Upper lobe of right lung (tissue), 1 donor: Measurements from ENCODE around the gene CSF3R. TPM values are rescaled to one million over a fixed set of nuclear protein-coding genes. Genes with fewer than 3 reads are reported as not detected.
"Not testable (repeated sequence)": the region's sequence is repeated elsewhere in the genome, so short reads cannot be mapped to it uniquely, and the experiment has no call there.

ENCODE experiments used
- ATAC-seq: fragments of 200-7000 bp; cut with Tn5 transposase; one replicate; pipeline ENCODE4 v1.9.1; 2020; ENCODE audit warnings: mild to moderate bottlenecking, moderate library complexity
- DNase-seq: peaks from one replicate; pipeline ENCODE4 v3.0.0-alpha.2; 2020
- H3K27ac ChIP-seq: fragments of 200-600 bp; one replicate; pipeline ENCODE4 v1.8.0; 2022
- H3K27me3 ChIP-seq: fragments of 200-600 bp; one replicate; pipeline ENCODE4 v1.8.0; 2022; ENCODE audit warnings: mild to moderate bottlenecking
- H3K36me3 ChIP-seq: fragments of 200-600 bp; one replicate; pipeline ENCODE4 v1.8.0; 2022
- H3K4me1 ChIP-seq: fragments of 200-600 bp; one replicate; pipeline ENCODE4 v1.8.0; 2022
- H3K4me3 ChIP-seq: fragments of 200-600 bp; one replicate; pipeline ENCODE4 v1.8.0; 2022; ENCODE audit warnings: mild to moderate bottlenecking
- H3K9me3 ChIP-seq: fragments of 200-600 bp; one replicate; pipeline ENCODE4 v1.8.0; 2022
- intact Hi-C: fragments of 100-400 bp; cut with DNase I; formaldehyde crosslinking; loops from one replicate; pipeline ENCODE4 v1.11.0; 2022
- total RNA-seq: library from RNA; stranded (reverse); fragmentation: NEBNext Ultra II Directional; extraction: Animal tissue kit (Norgen Biotek cat#: 25700); gene quantifications from one replicate; pipeline ENCODE4 v1.2.1, GENCODE V29; 2021
- TF ChIP-seq, protein P1 (sequence below): fragments of 200-600 bp; IDR thresholded peaks from one replicate; pipeline ENCODE4 v1.8.0; 2022; ENCODE audit warnings: antibody characterized with exemption
- donor health status: DM: no; HTN: yes; CAD: no; lungs with severe emphysema.

CSF3R gene
- total RNA-seq, 1 donor from 2014 or later, result 202 TPM

DNA sequence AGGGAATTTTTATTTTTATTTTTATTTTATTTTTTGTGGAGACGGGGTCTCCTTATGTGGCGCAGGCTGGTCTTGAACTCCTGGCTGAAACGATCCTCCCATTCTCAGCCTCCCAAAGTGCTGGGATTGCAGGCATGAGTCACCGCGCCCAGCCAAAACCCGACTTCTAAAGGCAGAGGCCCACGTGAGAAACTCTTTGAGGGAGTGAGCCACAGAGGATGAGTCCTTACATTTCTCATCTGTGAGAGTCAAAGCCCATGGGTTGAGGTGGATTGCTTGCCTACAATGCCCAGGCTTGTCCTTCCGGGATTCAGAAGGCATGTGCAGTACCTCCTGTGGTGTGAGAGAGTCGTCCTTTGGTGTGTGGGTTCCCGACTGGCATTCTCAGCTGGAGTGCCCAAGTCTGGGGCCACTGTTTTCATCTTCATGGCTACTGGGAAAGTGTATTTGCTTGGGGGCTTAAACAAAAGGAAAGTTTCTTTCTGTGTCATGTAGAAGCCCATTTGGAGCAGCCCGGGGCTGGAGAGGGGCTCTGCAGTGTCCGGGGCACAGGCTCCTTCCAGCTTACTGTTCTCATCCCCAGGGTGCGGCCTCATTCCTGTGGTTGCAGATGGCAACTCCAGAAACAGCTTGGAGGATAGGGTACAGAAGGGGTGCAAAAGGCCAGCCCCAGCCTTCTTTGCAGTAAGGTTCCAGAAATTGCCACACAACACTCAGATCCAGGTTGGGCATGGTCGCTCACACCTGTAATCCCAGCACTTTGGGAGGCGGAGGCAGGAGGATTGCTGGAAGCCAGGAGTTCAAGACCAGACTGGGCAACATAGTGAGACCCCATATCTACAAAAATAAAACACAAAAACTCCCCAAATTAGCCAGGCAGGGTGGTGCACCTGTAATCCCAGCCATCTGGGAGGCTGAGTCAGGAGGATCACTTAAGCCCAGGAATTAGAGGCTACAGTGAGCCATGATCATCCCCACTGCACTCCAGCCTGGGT is 29.4 kb upstream of the CSF3R start:
- no peak for ATAC-seq
- no peaks in the 10 kb centered on the region for H3K36me3 ChIP-seq
- no peaks in the 10 kb centered on the region for H3K9me3 ChIP-seq
- H3K27me3 ChIP-seq, result peaks cover 6% of the 10 kb centered on the region
- H3K27ac ChIP-seq, result no peak overlapping the region
- no peak for DNase-seq
- H3K4me1 ChIP-seq, result no peaks in the 10 kb centered on the region
- intact Hi-C loops, result no loop called here
- TF ChIP-seq, protein P1, sequence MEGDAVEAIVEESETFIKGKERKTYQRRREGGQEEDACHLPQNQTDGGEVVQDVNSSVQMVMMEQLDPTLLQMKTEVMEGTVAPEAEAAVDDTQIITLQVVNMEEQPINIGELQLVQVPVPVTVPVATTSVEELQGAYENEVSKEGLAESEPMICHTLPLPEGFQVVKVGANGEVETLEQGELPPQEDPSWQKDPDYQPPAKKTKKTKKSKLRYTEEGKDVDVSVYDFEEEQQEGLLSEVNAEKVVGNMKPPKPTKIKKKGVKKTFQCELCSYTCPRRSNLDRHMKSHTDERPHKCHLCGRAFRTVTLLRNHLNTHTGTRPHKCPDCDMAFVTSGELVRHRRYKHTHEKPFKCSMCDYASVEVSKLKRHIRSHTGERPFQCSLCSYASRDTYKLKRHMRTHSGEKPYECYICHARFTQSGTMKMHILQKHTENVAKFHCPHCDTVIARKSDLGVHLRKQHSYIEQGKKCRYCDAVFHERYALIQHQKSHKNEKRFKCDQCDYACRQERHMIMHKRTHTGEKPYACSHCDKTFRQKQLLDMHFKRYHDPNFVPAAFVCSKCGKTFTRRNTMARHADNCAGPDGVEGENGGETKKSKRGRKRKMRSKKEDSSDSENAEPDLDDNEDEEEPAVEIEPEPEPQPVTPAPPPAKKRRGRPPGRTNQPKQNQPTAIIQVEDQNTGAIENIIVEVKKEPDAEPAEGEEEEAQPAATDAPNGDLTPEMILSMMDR, result no peak
- no peak overlapping the region for H3K4me3 ChIP-seq

DNA sequence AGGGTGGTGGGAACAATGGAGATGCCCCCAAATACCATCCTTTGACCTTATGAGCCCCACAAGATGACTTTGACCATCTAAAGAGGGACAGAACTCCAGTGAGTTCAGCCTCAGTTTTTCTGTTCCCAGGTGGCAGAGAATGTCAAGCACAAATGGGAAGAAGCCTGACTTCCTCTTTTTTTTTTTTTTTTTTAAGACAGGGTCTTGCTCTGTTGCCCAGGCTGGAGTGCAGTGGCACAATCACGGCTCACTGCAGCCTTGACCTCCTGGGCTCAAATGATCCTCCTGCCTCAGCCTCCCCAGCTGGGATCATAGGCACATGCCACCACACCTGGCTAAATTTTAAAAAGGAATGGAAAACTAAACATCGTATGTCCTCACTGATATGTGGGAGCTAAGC is 28.5 kb upstream of the CSF3R start:
- H3K4me1 ChIP-seq, H3K9me3 ChIP-seq, H3K27me3 ChIP-seq, H3K36me3 ChIP-seq, H3K27ac ChIP-seq, intact Hi-C loops, H3K4me3 ChIP-seq, ATAC-seq: not testable (repeated sequence)
- DNase-seq, result peak; percentile 40

DNA sequence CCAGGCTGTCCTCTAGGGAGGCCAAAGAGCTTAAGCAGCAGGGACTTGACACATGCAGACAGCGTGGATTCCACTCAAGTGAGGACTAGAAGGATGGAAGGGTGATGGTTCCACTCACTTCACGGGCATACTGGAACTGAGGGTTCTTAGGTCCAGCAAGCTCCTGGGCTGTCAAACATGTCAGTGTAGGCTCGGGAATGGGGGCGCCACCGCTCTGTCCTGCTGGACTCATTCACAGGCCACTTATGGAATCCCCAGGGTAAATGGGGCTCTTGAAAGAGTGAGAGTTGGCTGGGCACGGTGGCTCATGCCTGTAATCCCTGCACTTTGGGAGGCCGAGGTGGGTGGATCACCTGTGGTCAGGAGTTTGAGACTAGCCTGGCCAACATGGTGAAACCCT is 27.7 kb upstream of the CSF3R start:
- H3K4me3 ChIP-seq, result no peak overlapping the region
- H3K27ac ChIP-seq, result no peak overlapping the region
- no peak for ATAC-seq
- intact Hi-C loops, result no loop called here
- DNase-seq, result no peak
- no peaks in the 10 kb centered on the region for H3K4me1 ChIP-seq
- no peaks in the 10 kb centered on the region for H3K36me3 ChIP-seq
- H3K27me3 ChIP-seq, result peaks cover 9% of the 10 kb centered on the region
- no peaks in the 10 kb centered on the region for H3K9me3 ChIP-seq
- TF ChIP-seq, protein P1, result no peak

DNA sequence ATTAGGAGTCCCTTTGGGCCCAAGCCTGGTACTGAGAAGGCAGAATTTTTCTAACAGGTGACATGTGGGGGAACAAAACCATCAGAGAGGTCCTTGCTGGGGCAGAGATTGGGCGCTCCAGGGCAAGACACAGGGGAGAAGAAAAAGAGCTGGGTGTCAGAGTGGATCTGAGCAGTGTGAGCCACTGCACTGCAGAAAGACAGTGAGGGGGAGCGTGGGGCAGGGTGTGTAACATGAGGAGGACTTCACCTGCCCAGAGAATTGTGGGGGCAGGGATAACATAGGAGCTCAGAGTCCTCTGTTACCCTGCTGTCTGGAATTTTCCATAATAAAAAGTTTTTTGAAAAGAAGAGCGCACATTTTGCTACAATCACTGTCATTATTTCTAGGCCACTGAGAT is 25.5 kb upstream of the CSF3R start:
- Histone ChIP-seq H3K9me3 (no peaks in the 10 kb centered on the region), H3K36me3 (no peaks in the 10 kb centered on the region), H3K27me3 (peaks cover 9% of the 10 kb centered on the region), H3K27ac (no peak overlapping the region), H3K4me3 (no peak overlapping the region), H3K4me1 (no peaks in the 10 kb centered on the region)
- TF ChIP-seq, protein P1, result no peak
- intact Hi-C loops, result no loop called here
- ATAC-seq (no peak), DNase-seq (no peak)

DNA sequence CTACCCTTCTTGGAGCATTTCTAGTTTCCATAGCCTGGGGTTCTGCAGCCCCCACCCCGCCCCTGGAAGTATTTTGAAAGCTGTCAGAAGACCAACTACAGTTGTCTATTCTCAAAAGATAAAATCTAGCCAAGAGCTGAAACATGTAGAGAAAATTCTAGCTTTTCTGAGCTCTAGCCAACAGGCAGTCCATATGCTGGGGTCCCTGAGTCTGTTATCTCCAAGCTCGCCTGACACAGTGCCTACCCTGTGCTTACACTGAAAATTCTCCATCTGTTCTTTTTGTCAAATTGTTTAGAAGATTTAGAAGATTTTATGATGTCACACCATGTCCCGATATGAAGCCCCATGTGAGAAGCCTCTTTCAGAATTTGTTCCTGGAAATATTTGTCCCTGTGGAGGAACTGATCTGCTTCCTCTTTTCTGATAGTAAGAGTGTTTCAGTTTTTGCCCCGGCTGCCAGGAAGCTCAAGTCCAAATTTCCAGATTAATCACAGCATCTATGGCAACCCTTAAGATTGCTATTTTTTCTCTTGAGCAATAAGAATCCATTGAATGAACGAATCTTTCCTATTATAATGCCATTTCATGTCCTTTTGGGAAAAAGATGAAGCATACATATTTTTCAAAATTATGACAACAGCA is 23.7 kb upstream of the CSF3R start:
- Histone ChIP-seq H3K36me3 (no peaks in the 10 kb centered on the region), H3K4me3 (no peak overlapping the region), H3K4me1 (no peaks in the 10 kb centered on the region), H3K9me3 (no peaks in the 10 kb centered on the region), H3K27ac (no peak overlapping the region), H3K27me3 (peaks cover 9% of the 10 kb centered on the region)
- ATAC-seq (no peak), DNase-seq (no peak)
- intact Hi-C loops, result no loop called here
- TF ChIP-seq, protein P1, result no peak

DNA sequence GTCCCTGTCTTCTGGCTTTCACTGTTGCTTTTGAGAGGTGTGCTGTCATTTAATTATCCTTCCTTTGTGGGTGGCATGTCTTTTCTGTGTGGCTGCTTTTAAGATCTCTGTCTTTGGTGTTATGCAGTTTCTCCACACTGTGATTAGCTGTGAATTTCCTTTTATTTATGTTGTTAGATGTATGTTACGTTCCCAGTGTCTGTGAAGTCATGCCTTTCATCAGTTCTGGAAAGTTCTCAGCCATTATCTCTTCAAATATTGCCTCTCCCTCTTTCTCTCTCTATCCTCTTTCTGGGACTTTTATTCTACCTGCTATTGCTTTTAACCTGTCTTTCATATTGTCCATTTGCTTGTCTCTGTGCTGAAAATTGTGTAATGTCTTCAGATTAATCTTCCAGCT is 21.0 kb upstream of the CSF3R start:
- TF ChIP-seq, protein P1, result no peak

More for the DNA sequence above, 21.0 kb upstream of the CSF3R start:
- no peaks in the 10 kb centered on the region for H3K36me3 ChIP-seq
- H3K27ac ChIP-seq, result no peak overlapping the region
- H3K4me1 ChIP-seq, result no peaks in the 10 kb centered on the region
- no peak for ATAC-seq
- no peaks in the 10 kb centered on the region for H3K9me3 ChIP-seq
- H3K4me3 ChIP-seq, result no peak overlapping the region
- no peak for DNase-seq
- intact Hi-C loops, result no loop called here
- H3K27me3 ChIP-seq, result peaks cover 9% of the 10 kb centered on the region
